ENCODE results near the gene KCND2.

DNA sequence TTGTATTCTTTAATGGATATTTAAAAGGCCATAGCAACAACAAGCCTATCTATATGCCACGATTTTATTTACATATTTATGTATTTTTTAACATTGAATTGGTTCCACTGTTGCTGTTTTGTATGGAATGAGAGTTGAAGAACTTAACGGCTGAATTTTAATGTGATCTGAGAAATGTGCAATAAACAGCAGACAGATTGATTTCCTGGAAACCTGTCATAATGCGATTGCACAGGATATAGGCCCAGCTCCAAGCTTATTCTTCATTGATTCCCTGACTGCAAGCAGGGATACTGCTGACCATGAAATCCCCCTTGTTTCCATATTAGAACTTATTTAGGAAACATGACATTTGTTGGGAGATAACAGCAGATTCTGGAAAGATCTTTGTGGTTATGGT, 195.6 kb downstream of the KCND2 start:
- TF ChIP-seq CTCF (conservative IDR thresholded peaks at IDR 0.05), result no peak
- no peak for TF ChIP-seq ZFX (IDR thresholded peaks at IDR 0.05)

Data from C4-2B (cell line).